HG02588 (cell line): Measurements from ENCODE around the gene TMEM192.
"Not testable (repeated sequence)": the region's sequence is repeated elsewhere in the genome, so short reads cannot be mapped to it uniquely, and the experiment has no call there.

Experiments used
- ATAC-seq: cut with Tn5 transposase; IDR thresholded peaks from one replicate; pipeline ENCODE4 v1.9.1; 2021; ENCODE audit warnings: mild to moderate bottlenecking, moderate library complexity; ENCODE audit not compliant: unreplicated experiment

TMEM192 gene

DNA sequence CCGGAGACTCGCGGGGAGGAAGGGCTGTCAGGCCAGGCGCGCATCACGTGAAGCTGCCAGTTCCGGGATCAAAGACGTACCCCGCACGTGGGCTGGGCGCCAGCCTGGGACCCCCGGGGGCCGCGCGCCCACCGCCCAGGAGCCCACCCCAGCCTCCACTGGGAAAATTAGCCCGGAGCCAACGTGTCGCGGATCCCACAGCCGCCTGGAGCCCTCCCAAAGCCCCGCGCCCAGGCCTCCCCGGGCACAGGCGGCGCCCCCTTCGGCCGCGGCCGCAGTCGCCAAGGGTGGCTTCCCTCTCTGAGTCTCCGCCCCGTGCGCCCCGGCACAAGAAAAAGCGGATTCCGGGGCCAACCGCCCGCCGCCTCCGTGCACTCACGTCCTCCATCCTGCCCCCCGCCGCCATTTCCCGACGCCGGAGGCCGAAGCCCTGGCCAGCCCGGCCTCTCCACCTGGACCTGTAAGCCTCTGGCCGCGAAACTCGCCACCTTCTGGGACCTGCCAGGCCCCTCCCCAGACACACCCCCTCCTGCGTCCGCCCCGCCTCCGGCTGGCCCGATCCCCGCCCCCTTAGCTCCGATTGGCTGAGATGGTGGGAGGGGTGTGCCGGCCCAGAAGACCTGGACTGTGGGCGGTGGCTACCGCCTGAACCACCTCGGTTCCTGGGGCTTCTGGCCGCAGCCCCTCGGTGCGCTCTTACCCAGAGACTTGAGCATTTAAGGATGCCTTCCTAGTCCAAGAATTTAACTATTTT lies at the start of gene TMEM192:
Gene TMEM192 (minus strand): TSS at position 493 of the 754 bp plus-strand sequence. CDS start 87 bp downstream, at position 406.
- peak; percentile 98 for ATAC-seq

GRCh38 chr4:165158762-165159161 lies 46.1 kb upstream of the TMEM192 start:
- no peak for ATAC-seq

GRCh38 chr4:165156906-165157305 lies 44.2 kb upstream of the TMEM192 start:
- no peak for ATAC-seq

- ATAC-seq: no peak
Measured at GRCh38 chr4:165154482-165154881, 41.8 kb upstream of the TMEM192 start.

DNA sequence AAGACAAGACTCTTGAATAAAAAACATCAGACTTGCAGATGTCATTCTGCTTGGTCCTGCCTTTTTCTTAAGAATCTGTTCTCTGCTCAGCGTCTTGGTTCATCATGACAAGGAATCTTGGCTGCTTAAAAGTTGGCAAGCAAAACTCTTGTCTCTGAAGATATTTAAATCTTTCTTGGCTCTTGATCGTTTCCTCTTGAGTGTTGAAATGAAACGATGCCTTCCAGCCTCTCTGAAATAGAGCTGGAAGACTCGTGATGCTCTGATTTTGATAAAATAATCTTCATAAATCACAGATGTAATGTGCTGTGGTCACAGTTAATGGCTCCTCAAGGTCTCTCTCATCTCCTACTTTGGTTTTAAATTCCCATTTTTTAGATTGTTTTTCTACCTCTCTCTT lies 39.9 kb upstream of the TMEM192 start:
- no peak for ATAC-seq

DNA sequence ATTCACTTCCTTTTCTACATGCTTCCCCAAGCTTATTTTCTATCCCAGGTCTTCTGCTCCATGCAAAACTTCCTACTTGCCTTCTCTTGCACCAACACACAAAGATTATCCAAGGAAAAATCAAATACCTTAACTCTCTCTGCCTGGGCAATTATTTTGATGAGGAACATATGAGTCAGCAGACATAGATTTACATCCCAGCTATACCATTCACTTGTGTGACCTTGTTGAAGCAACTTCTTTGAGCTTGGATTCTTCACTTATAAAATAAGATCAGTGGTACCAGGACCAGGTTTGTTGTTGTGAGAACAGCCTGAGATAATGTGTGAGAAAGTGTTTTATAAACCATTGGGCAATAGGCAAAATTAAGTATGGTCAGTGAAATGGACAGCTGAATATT lies 39.1 kb upstream of the TMEM192 start:
- no peak for ATAC-seq

DNA sequence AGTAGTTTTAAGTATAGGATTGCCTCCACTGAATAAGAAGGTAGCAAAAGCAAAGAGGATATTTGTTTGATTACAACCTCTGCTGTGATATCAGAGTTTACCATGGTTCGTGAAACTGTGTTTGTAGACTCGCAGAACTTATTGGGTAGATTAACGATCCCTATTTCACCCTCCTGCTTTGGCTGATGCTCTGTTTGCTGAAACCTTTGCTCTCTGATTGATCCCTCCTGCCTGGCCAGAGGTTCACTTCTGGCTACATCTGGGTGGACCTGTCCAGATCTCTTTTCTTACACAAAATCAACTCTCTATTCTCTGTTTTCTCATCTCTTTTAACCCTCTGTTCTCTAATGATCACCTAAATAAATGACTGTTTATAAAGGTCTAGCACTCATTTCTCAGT lies 37.9 kb upstream of the TMEM192 start:
- ATAC-seq: no peak

DNA sequence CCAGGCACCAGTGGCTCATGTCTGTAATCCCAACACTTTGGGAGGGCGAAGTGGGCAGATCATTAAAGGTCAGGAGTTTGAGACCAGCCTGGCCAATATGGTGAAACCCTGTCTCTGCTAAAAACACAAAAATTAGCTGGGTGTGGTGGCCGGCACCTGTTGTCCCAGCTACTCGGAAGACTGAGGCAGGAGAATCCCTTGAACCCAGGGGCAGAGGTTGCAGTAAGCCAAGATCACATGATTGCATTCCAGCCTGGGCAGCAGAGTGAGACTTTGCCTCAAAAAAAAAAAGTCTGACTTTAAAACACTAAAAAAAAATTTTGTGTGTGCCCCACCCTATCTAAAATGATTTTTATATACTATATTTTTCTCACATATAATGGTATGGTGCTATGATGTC lies 26.2 kb upstream of the TMEM192 start:
- ATAC-seq: no peak

DNA sequence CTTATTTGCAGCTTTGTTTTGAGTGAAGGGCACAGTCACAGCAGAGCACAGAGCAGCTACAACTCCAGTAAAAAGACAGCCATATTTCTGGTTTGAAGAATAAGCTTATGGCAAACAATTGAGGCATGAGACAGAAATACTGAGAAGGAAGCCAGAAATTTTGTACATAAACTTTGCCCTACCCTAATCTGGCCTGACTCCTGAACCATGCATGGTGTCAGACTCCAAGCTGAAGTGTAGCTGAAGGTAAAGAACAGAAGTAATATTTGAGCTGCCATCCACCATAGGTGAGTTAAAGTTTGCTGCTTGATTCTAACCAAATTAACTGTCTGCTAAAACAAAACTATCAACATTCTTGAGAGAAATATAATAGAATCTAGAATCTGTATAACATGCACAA lies 24.5 kb upstream of the TMEM192 start:
- ATAC-seq: no peak

- ATAC-seq: no peak
Measured at GRCh38 chr4:165136529-165136928, 23.9 kb upstream of the TMEM192 start.

DNA sequence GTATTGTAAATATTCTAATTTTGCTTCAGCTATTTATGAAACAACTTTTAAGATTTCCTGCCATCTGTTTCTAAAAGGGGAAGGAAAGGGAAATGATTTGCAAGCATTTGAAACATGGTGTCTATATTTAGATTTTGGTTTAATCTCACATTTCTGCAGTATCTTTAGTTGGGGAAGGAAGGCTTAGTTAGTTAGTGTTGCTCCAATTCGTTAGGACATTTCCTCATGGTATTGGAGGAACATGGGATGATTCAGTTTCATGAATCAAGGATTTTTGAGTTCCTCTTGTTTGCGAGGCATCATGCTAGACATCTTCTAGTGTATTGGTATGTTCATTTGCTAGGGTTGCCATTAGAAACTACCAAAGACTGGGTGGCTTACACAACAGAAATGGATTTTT lies 20.5 kb upstream of the TMEM192 start:
- ATAC-seq: no peak

GRCh38 chr4:165131247-165131832 lies 18.7 kb upstream of the TMEM192 start:
- peak; percentile 73 for ATAC-seq

- no peak for ATAC-seq
Measured at GRCh38 chr4:165129924-165130323, 17.3 kb upstream of the TMEM192 start.

DNA sequence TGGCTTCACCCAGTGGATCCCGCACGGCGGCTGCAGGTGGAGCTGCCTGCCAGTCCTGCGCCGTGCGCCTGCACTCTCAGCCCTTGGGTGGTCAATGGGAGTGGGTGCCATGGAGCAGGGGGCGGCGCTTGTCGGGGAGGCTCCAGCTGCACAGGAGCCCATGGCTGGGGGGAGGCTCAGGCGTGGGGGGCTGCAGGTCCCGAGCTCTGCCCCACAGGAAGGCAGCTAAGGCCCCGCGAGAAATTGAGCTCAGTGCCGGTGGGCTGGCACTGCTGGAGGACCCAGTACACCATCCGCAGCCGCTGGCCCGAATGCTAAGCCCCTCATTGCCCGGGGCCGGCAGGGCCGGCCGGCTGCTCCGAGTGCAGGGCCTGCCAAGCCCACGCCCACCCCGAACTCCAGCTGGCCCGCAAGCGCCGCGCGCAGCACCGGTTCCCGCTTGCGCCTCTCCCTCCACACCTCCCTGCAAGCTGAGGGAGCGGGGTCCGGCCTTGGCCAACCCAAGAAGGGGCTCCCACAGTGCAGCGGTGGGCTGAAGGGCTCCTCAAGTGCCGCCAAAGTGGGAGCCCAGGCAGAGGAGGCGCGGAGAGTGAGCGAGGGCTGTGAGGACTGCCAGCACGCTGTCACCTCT lies 13.3 kb upstream of the TMEM192 start:
- not testable (repeated sequence) for ATAC-seq

- no peak for ATAC-seq
Measured at GRCh38 chr4:165124488-165124887, 11.8 kb upstream of the TMEM192 start.

DNA sequence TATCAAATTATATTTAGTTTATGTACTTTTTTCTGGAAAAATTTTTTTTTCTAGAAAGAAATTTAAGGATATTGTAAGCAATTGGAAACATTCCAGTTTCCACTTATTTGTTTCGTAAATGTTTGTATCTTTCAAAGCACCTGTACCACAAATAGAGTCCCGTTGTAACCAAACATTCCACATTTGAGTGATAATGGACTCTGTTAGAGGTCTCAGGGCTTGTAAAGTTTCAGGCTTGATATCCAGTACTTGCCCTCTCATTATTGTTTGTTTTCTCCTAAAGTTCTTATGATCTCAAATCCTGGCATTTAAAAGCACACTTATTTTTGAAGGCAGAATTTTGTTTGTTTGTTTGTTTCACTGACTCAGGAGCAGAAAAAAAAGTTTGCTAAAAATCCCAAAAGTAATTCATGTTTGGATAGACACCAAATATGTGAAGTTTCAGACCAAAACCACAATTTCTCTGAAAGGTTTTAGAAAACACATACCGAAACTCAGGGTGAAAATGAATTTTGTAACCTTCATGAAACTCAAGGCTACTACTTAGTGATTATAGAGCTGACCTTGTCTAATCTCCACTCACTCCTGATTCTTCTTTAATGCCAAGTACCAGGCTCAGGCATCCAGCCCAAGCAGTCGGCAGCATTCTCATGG lies 5.7 kb upstream of the TMEM192 start:
- ATAC-seq: peak; percentile 77

GRCh38 chr4:165115301-165115700 lies 2.6 kb upstream of the TMEM192 start:
- no peak for ATAC-seq

DNA sequence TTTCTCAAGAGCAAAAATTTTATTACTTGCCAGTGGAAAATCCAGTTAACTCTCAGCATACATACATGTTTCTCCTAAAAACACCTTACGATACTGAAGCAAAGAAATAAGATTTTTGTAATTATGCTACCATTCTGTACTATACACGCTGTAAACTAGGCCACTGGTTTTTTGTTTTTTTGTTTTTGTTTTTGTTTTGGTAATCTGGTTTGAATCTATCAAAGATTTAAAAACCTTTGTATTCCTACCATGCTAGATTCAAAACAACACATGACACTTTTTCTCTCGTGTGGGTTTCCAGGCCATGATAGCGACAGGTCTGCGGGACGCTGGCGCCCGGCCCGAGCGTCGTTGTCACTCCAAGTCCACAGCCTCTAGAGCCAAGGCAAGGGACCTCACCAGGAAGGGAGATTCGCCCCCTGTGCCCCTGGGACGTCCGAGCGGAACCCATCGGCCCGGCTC lies 723 bp downstream of the TMEM192 start:
- no peak for ATAC-seq

GRCh38 chr4:165106518-165106917 lies 6.1 kb downstream of the TMEM192 start:
- no peak for ATAC-seq

- no peak for ATAC-seq
Measured at GRCh38 chr4:165101641-165102040, 11.0 kb downstream of the TMEM192 start.

GRCh38 chr4:165096776-165097175 lies 15.9 kb downstream of the TMEM192 start:
- ATAC-seq: no peak

DNA sequence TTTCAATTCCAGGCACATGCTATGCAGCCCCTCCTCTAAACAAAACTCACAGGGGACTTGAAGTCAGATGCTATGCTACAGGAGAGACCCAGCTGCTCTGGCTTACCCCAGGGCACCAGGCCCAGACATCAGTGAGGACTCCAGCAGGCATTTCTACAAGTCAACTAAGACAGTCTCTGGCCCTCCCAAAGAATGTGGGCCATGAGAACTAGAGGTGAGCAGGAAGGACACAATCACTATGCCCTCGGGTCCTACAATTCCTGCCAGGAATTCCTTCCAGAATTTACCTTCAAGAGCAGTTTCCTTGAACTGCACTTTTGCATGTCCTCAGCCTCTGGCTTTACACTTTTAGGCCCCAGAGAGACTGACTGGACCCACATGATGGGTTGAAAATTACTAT lies 17.4 kb downstream of the TMEM192 start:
- no peak for ATAC-seq
